ENCODE measurements around the gene LRRN2.
"Not testable (repeated sequence)": the region's sequence is repeated elsewhere in the genome, so short reads cannot be mapped to it uniquely, and the experiment has no call there.

Gene LRRN2

GRCh38 chr1:204685236-204686006 lies at the start of gene LRRN2:
Gene LRRN2 (minus strand): TSS chr1:204685738. CDS start chr1:204619992, 65,746 bp downstream.
- no peak for DNase-seq

GRCh38 chr1:204735042-204735441 lies 49.5 kb upstream of the LRRN2 start:
- DNase-seq, result no peak

GRCh38 chr1:204733869-204734596 lies 48.5 kb upstream of the LRRN2 start:
- DNase-seq, result no peak

GRCh38 chr1:204733289-204733688 lies 47.8 kb upstream of the LRRN2 start:
- DNase-seq, result no peak

GRCh38 chr1:204731985-204732575 lies 46.5 kb upstream of the LRRN2 start:
- DNase-seq, result no peak

- DNase-seq, result no peak
Measured at GRCh38 chr1:204731509-204731908, 46.0 kb upstream of the LRRN2 start.

GRCh38 chr1:204730826-204731459 lies 45.4 kb upstream of the LRRN2 start:
- no peak for DNase-seq

- no peak for DNase-seq
Measured at GRCh38 chr1:204729516-204729915, 44.0 kb upstream of the LRRN2 start.

- DNase-seq, result no peak
Measured at GRCh38 chr1:204728456-204728855, 42.9 kb upstream of the LRRN2 start.

- no peak for DNase-seq
Measured at GRCh38 chr1:204728045-204728444, 42.5 kb upstream of the LRRN2 start.

- not testable (repeated sequence) for DNase-seq
Measured at GRCh38 chr1:204727438-204727837, 41.9 kb upstream of the LRRN2 start.

- no peak for DNase-seq
Measured at GRCh38 chr1:204726478-204726877, 40.9 kb upstream of the LRRN2 start.

GRCh38 chr1:204725821-204726448 lies 40.4 kb upstream of the LRRN2 start:
- DNase-seq, result no peak

- DNase-seq, result no peak
Measured at GRCh38 chr1:204723131-204723787, 37.7 kb upstream of the LRRN2 start.

GRCh38 chr1:204721373-204722055 lies 36.0 kb upstream of the LRRN2 start:
- DNase-seq, result no peak

GRCh38 chr1:204716660-204717059 lies 31.1 kb upstream of the LRRN2 start:
- no peak for DNase-seq

GRCh38 chr1:204714861-204715511 lies 29.4 kb upstream of the LRRN2 start:
- DNase-seq, result no peak

GRCh38 chr1:204714194-204714860 lies 28.8 kb upstream of the LRRN2 start:
- no peak for DNase-seq

- DNase-seq, result no peak
Measured at GRCh38 chr1:204713541-204713940, 28.0 kb upstream of the LRRN2 start.

- DNase-seq, result no peak
Measured at GRCh38 chr1:204712708-204713430, 27.3 kb upstream of the LRRN2 start.

Data from GOT3 (cell line).